ENCODE results near the gene PPP1R12C. TPM values are rescaled to one million over a fixed set of nuclear protein-coding genes. Genes with fewer than 3 reads are reported as not detected.

PPP1R12C gene
- total RNA-seq, 1 experiment from 2014 or later: 158 TPM

DNA sequence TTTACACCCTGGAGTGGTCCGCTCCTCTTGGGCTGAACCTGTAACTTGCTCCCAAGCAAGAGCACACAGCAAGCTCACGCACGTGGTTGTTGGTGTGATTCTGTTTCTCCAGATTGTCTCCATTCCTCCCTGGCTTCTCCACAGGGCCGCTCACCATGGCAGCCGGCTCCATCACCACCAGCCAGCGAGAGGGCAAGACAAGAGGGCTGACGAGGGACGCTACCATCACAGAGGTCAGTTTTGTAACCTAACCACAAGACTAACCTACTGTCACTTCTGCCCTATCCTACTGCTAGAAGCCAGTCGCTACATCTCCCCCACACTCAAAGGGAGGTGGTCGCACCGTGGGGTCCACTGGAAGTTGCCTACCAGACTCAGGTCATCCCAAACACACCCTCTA is 74.7 kb downstream of the PPP1R12C start:
- no peak for ATAC-seq
- H3K36me3 ChIP-seq (ENCODE audit: control insufficient read depth, insufficient read depth, low read length): no peaks in the 10 kb centered on the region; the same call in 1 of the 2 replicates
- intact Hi-C loops (cut with micrococcal nuclease; ENCODE audit: unreplicated experiment) (no loop called here), in situ Hi-C loops (cut with HindIII; ENCODE audit: low pct_unique_long_range_greater_than_20kb, low sequenced_read_pairs) (no loop called here)
- no TSS peak for BruUV-seq (replicated peaks)
- H3K9me3 ChIP-seq (ENCODE audit: control insufficient read depth, insufficient read depth, low read depth, low read length): no peaks in the 10 kb centered on the region
- TF ChIP-seq, protein P1, sequence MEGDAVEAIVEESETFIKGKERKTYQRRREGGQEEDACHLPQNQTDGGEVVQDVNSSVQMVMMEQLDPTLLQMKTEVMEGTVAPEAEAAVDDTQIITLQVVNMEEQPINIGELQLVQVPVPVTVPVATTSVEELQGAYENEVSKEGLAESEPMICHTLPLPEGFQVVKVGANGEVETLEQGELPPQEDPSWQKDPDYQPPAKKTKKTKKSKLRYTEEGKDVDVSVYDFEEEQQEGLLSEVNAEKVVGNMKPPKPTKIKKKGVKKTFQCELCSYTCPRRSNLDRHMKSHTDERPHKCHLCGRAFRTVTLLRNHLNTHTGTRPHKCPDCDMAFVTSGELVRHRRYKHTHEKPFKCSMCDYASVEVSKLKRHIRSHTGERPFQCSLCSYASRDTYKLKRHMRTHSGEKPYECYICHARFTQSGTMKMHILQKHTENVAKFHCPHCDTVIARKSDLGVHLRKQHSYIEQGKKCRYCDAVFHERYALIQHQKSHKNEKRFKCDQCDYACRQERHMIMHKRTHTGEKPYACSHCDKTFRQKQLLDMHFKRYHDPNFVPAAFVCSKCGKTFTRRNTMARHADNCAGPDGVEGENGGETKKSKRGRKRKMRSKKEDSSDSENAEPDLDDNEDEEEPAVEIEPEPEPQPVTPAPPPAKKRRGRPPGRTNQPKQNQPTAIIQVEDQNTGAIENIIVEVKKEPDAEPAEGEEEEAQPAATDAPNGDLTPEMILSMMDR (IDR thresholded peaks at IDR 0.05): no peak
- no peak for TF ChIP-seq POLR2AphosphoS5 (IDR thresholded peaks at IDR 0.05; ENCODE audit: low read depth, low read length)
- no peak for TF ChIP-seq TCF7L2 (IDR thresholded peaks at IDR 0.05; ENCODE audit: low read depth, low read length)
- TF ChIP-seq, protein P2, sequence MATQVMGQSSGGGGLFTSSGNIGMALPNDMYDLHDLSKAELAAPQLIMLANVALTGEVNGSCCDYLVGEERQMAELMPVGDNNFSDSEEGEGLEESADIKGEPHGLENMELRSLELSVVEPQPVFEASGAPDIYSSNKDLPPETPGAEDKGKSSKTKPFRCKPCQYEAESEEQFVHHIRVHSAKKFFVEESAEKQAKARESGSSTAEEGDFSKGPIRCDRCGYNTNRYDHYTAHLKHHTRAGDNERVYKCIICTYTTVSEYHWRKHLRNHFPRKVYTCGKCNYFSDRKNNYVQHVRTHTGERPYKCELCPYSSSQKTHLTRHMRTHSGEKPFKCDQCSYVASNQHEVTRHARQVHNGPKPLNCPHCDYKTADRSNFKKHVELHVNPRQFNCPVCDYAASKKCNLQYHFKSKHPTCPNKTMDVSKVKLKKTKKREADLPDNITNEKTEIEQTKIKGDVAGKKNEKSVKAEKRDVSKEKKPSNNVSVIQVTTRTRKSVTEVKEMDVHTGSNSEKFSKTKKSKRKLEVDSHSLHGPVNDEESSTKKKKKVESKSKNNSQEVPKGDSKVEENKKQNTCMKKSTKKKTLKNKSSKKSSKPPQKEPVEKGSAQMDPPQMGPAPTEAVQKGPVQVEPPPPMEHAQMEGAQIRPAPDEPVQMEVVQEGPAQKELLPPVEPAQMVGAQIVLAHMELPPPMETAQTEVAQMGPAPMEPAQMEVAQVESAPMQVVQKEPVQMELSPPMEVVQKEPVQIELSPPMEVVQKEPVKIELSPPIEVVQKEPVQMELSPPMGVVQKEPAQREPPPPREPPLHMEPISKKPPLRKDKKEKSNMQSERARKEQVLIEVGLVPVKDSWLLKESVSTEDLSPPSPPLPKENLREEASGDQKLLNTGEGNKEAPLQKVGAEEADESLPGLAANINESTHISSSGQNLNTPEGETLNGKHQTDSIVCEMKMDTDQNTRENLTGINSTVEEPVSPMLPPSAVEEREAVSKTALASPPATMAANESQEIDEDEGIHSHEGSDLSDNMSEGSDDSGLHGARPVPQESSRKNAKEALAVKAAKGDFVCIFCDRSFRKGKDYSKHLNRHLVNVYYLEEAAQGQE (IDR thresholded peaks at IDR 0.05; ENCODE audit: insufficient read depth in 1 of 2, low read depth in 2 of 2, low read length in 1 of 2): no peak
- H3K4me3 ChIP-seq (ENCODE audit: low read depth in 2 of 2, low read length in 2 of 2): no peak overlapping the region
- DNase-seq (ENCODE audit: low read depth, low spot score): no peak
- no peak overlapping the region for H3K27ac ChIP-seq (ENCODE audit: low read length)
- ChIA-PET CTCF (interaction anchor here (0.6 to 1.2 kb wide), 2 partner anchors 15 to 561 kb away, joined by 3 to 4 read pairs; no protein-coding TSS in a partner anchor), POLR2A (interaction anchor here (0.5 kb wide), 1 partner anchor 23 kb away, joined by 7 read pairs; no protein-coding TSS in a partner anchor)
- H3K4me1 ChIP-seq (ENCODE audit: control insufficient read depth, insufficient read depth, low read length): no peaks in the 10 kb centered on the region
- H3K27me3 ChIP-seq (ENCODE audit: control insufficient read depth, insufficient read depth, low read length): no peaks in the 10 kb centered on the region

DNA sequence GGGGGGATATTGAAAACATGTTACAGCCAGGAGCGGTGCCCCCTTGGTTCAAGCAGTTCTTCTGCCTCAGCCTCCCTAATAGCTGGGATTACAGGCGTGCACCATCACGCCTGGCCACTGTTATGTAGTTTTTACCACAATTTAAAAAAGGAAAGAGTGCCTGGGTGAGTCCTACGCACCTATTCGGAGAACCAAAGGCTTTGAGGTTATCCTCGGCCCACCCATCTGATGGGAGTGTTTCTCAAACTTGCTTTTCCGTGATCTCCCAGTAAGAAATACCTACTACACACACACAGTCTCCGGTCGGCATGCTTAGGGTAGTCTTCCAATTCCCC is 75.1 kb downstream of the PPP1R12C start:
- no peak for ATAC-seq
- Histone ChIP-seq H3K36me3 (ENCODE audit: control insufficient read depth, insufficient read depth, low read length) (no peaks in the 10 kb centered on the region; the same call in 1 of the 2 replicates), H3K4me3 (ENCODE audit: low read depth in 2 of 2, low read length in 2 of 2) (no peak overlapping the region), H3K9me3 (ENCODE audit: control insufficient read depth, insufficient read depth, low read depth, low read length) (no peaks in the 10 kb centered on the region), H3K27ac (ENCODE audit: low read length) (no peak overlapping the region), H3K27me3 (ENCODE audit: control insufficient read depth, insufficient read depth, low read length) (no peaks in the 10 kb centered on the region), H3K4me1 (ENCODE audit: control insufficient read depth, insufficient read depth, low read length) (no peaks in the 10 kb centered on the region)
- intact Hi-C loops (cut with micrococcal nuclease; ENCODE audit: unreplicated experiment): no loop called here
- TF ChIP-seq, protein P1 (IDR thresholded peaks at IDR 0.05): no peak
- TF ChIP-seq SIN3A (IDR thresholded peaks at IDR 0.05; ENCODE audit: borderline replicate concordance, insufficient read depth, low read depth, low read length) (no peak), POLR2AphosphoS5 (IDR thresholded peaks at IDR 0.05; ENCODE audit: low read depth, low read length) (no peak), TCF7L2 (IDR thresholded peaks at IDR 0.05; ENCODE audit: low read depth, low read length) (no peak)
- TF ChIP-seq, protein P2 (IDR thresholded peaks at IDR 0.05; ENCODE audit: insufficient read depth in 1 of 2, low read depth in 2 of 2, low read length in 1 of 2): no peak
- POLR2A ChIA-PET: no interaction called here
- in situ Hi-C loops (cut with HindIII; ENCODE audit: low pct_unique_long_range_greater_than_20kb, low sequenced_read_pairs): no loop called here
- DNase-seq (ENCODE audit: low read depth, low spot score): no peak
- BruUV-seq (replicated peaks): no TSS peak
- CTCF ChIA-PET: interaction anchor here (0.6 kb wide), 1 partner anchor 15 kb away, joined by 4 read pairs; no protein-coding TSS in a partner anchor
